ENCODE data around the gene CDK14.

DNA sequence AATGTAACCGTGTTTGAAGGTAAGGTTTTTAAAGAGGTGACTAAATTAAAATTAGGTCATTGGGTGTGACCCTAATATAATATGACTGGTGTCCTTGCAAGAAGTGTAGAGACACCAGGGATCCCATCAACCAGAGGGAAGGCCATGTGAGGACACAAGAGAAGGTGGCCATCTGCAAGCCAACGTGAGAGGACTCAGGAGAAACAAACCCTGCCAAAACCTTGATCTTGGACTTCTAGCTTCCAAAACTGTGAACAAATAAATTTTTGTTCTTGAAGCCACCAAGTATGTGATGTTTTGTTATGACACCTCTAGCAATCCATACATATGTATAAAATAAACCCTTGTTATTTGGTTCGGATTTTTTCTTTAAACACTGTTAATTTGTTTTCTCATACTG lies 144.3 kb downstream of the CDK14 start:
- TF ChIP-seq, protein P1, sequence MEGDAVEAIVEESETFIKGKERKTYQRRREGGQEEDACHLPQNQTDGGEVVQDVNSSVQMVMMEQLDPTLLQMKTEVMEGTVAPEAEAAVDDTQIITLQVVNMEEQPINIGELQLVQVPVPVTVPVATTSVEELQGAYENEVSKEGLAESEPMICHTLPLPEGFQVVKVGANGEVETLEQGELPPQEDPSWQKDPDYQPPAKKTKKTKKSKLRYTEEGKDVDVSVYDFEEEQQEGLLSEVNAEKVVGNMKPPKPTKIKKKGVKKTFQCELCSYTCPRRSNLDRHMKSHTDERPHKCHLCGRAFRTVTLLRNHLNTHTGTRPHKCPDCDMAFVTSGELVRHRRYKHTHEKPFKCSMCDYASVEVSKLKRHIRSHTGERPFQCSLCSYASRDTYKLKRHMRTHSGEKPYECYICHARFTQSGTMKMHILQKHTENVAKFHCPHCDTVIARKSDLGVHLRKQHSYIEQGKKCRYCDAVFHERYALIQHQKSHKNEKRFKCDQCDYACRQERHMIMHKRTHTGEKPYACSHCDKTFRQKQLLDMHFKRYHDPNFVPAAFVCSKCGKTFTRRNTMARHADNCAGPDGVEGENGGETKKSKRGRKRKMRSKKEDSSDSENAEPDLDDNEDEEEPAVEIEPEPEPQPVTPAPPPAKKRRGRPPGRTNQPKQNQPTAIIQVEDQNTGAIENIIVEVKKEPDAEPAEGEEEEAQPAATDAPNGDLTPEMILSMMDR (IDR thresholded peaks at IDR 0.05; ENCODE audit: low read depth, low read length), result no peak
- TF ChIP-seq EZH2phosphoT487 (IDR thresholded peaks at IDR 0.05; ENCODE audit: low read depth), result no peak

All from OCI-LY3 (cell line).